Breast epithelium (tissue), 4 donors: ENCODE results near the gene MYOF. TPM values are rescaled to one million over a fixed set of nuclear protein-coding genes. Genes with fewer than 3 reads are reported as not detected.
"Not testable (repeated sequence)": the region's sequence is repeated elsewhere in the genome, so short reads cannot be mapped to it uniquely, and the experiment has no call there.

Experiments
- DNase-seq, 2 donors: peaks; one replicate each; pipeline ENCODE4 v3.0.0-alpha.2; 2019; ENCODE audit warnings: low spot score in 2 of 2
- H3K27ac ChIP-seq, 2 donors: fragments of 200-600 bp; sonication (generic) in 1 of 2; one replicate each; pipeline ENCODE4 v1.5.1; 2016 to 2019; ENCODE audit warnings: mild to moderate bottlenecking in 1 of 2
- H3K27me3 ChIP-seq, 2 donors: fragments of 200-600 bp; sonication (generic) in 1 of 2; one replicate each; pipeline versions ENCODE4 v1.5.1 to v1.6.0; 2017 to 2019; ENCODE audit warnings: control low read depth in 1 of 2, mild to moderate bottlenecking in 1 of 2
- H3K36me3 ChIP-seq: fragments of 200-600 bp; one replicate; pipeline ENCODE4 v1.5.1; 2019
- H3K4me1 ChIP-seq, 2 donors: fragments of 200-600 bp; sonication (generic); one replicate each; pipeline ENCODE4 v1.5.1; 2016 to 2019; ENCODE audit warnings: control low read depth in 1 of 2
- H3K4me3 ChIP-seq, 3 donors: fragments of 200-600 bp; sonication (generic); 1 replicate in 2 of 3; 2 replicates in 1 of 3; pipeline ENCODE4 v1.5.1; 2016 to 2019; ENCODE audit warnings: mild to moderate bottlenecking in 3 of 3, moderate library complexity in 2 of 3
- H3K9me3 ChIP-seq, 2 donors: fragments of 200-600 bp; sonication (generic) in 1 of 2; one replicate each; pipeline ENCODE4 v1.5.1; 2016 to 2019; ENCODE audit warnings: control low read depth in 1 of 2
- POLR2A ChIP-seq: fragments of 450-650 bp; IDR thresholded peaks from one replicate; pipeline ENCODE4 v1.6.1; 2016; ENCODE audit warnings: antibody characterized with exemption, mild to moderate bottlenecking, moderate library complexity
- POLR2AphosphoS5 ChIP-seq, 3 donors: sonication (generic); formaldehyde crosslinking; IDR thresholded peaks; one replicate each; pipeline ENCODE4 v1.6.1; 2017; ENCODE audit warnings: antibody characterized with exemption in 3 of 3
- intact Hi-C: fragments of 100-400 bp; cut with DNase I; formaldehyde crosslinking; loops from one replicate; pipeline ENCODE4 v1.15.1; 2023; ENCODE audit warnings: low total_unique reads
- total RNA-seq, 3 donors: library from RNA; depleted of rRNA; stranded (reverse); fragments of >200 nt; gene quantifications; one replicate each; pipeline ENCODE4 v1.1.0, GENCODE V29; 2016
- TF ChIP-seq, protein P1 (sequence below), 3 donors: fragments of 450-650 bp; IDR thresholded peaks; one replicate each; pipeline ENCODE4 v1.5.1; 2016 to 2017; ENCODE audit warnings: antibody characterized with exemption in 3 of 3, mild to moderate bottlenecking in 3 of 3, moderate library complexity in 3 of 3

The MYOF gene
- total RNA-seq, 3 donors from 2014 or later = 118 to 131 (median 130) TPM

- Histone ChIP-seq H3K27me3 (no peaks in the 10 kb centered on the region), H3K9me3 (no peaks in the 10 kb centered on the region), H3K4me1 (peaks cover 8 to 42% of the 10 kb centered on the region in 2 donors), H3K27ac (peak overlapping the region; percentile 56 to 100), H3K36me3 (no peaks in the 10 kb centered on the region), H3K4me3 (no peak overlapping the region)
- DNase-seq = no peak
- intact Hi-C loops = no loop called here
- TF ChIP-seq POLR2AphosphoS5 (IDR thresholded peaks at IDR 0.05) (no peak), POLR2A (no peak)
- TF ChIP-seq, protein P1, sequence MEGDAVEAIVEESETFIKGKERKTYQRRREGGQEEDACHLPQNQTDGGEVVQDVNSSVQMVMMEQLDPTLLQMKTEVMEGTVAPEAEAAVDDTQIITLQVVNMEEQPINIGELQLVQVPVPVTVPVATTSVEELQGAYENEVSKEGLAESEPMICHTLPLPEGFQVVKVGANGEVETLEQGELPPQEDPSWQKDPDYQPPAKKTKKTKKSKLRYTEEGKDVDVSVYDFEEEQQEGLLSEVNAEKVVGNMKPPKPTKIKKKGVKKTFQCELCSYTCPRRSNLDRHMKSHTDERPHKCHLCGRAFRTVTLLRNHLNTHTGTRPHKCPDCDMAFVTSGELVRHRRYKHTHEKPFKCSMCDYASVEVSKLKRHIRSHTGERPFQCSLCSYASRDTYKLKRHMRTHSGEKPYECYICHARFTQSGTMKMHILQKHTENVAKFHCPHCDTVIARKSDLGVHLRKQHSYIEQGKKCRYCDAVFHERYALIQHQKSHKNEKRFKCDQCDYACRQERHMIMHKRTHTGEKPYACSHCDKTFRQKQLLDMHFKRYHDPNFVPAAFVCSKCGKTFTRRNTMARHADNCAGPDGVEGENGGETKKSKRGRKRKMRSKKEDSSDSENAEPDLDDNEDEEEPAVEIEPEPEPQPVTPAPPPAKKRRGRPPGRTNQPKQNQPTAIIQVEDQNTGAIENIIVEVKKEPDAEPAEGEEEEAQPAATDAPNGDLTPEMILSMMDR (IDR thresholded peaks at IDR 0.05) = no peak
These were observed 38.7 kb downstream of the MYOF start for GRCh38 chr10:93443481-93443880.

- H3K9me3 ChIP-seq, intact Hi-C loops, H3K27me3 ChIP-seq, DNase-seq, H3K4me3 ChIP-seq, H3K36me3 ChIP-seq: not testable (repeated sequence)
- Histone ChIP-seq H3K4me1 (peaks cover 16 to 49% of the 10 kb centered on the region in 2 donors), H3K27ac (peak overlapping the region; percentile 56 to 100)
These were observed 39.4 kb downstream of the MYOF start for GRCh38 chr10:93442721-93443120.

- no peaks in the 10 kb centered on the region for H3K27me3 ChIP-seq
- no peak overlapping the region for H3K4me3 ChIP-seq
- DNase-seq = no peak
- no peaks in the 10 kb centered on the region for H3K9me3 ChIP-seq
- H3K27ac ChIP-seq = peak overlapping the region; percentile 100
- peaks cover 30 to 53% of the 10 kb centered on the region in 2 donors for H3K4me1 ChIP-seq
- TF ChIP-seq, protein P1 (IDR thresholded peaks at IDR 0.05) = no peak
- H3K36me3 ChIP-seq = no peaks in the 10 kb centered on the region
- intact Hi-C loops = no loop called here
These were observed 41.5 kb downstream of the MYOF start for GRCh38 chr10:93440591-93441091.

- intact Hi-C loops = loop anchor here (5.0 kb wide), 1 partner anchor 44 kb away; the partner anchor contains the start of gene MYOF
- H3K4me1 ChIP-seq = peaks cover 23 to 45% of the 10 kb centered on the region in 2 donors
- no peaks in the 10 kb centered on the region for H3K36me3 ChIP-seq
- peak overlapping the region; percentile 100 for H3K27ac ChIP-seq
- DNase-seq = peak; percentile 82 to 92
- no peaks in the 10 kb centered on the region for H3K27me3 ChIP-seq
- no peaks in the 10 kb centered on the region for H3K9me3 ChIP-seq
- TF ChIP-seq, protein P1 (IDR thresholded peaks at IDR 0.05) = no peak
- peak in 1 of 3 donors; percentile 66 for TF ChIP-seq POLR2AphosphoS5 (IDR thresholded peaks at IDR 0.05)
- peak overlapping the region in 2 of 3 donors; percentile 11 to 55 for H3K4me3 ChIP-seq
These were observed 43.4 kb downstream of the MYOF start for GRCh38 chr10:93438613-93439253.

DNA sequence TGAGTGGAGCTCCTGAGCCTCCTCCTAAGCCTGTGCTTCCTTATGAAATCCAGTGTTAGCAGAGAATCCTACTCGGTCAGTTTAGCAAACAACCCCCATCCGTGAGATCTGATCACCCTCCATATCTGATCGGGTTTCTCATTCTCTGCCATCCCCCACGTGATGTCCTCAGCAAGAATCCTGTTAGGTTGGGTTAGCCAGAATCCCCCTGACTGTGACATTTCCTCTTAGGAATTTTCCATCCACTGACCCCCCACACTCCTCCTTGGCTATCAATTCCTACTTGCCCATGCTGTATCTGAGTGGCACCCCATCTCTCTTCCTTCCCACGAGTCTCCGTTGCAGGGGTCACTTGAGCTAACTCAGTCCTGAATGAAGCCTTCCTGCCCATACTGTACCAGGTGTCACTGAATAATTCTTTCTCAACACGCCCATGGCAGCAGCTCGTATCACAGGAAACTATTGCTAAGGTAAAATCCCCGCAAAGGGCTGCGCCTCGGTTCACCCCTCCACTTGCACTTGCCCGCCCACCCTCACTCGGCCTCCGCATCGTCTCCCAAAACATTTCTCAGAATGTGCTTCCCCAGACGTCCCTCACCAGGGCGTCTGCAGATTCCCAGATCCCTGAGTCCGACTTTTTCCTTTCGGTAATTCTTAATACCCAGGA is 44.1 kb downstream of the MYOF start:
- no peaks in the 10 kb centered on the region for H3K27me3 ChIP-seq
- intact Hi-C loops = loop anchor here (5.0 kb wide), 1 partner anchor 44 kb away; the partner anchor contains the start of gene MYOF
- DNase-seq = no peak
- peak overlapping the region; percentile 100 for H3K27ac ChIP-seq
- H3K4me1 ChIP-seq = peaks cover 23 to 43% of the 10 kb centered on the region in 2 donors
- TF ChIP-seq POLR2AphosphoS5 (IDR thresholded peaks at IDR 0.05) = no peak
- TF ChIP-seq POLR2A = no peak
- TF ChIP-seq, protein P1 (IDR thresholded peaks at IDR 0.05) = no peak
- H3K4me3 ChIP-seq = peak overlapping the region in 2 of 3 donors; percentile 23 to 55
- H3K9me3 ChIP-seq = no peaks in the 10 kb centered on the region
- H3K36me3 ChIP-seq = no peaks in the 10 kb centered on the region
